ENCODE results near the gene ZNF445.

- TF ChIP-seq CTCF (IDR thresholded peaks at IDR 0.05; ENCODE audit: low read depth, low read length, missing input control) (no peak), TAF1 (conservative IDR thresholded peaks at IDR 0.05) (no peak), YY1 (IDR thresholded peaks at IDR 0.05) (no peak), RXRA (IDR thresholded peaks at IDR 0.05) (no peak), NR2F2 (IDR thresholded peaks at IDR 0.05) (no peak), FOXA1 (IDR thresholded peaks at IDR 0.05) (no peak), JUND (IDR thresholded peaks at IDR 0.05) (no peak), SP1 (IDR thresholded peaks at IDR 0.05) (no peak), GABPA (IDR thresholded peaks at IDR 0.05 in 1 of 2, conservative IDR thresholded peaks at IDR 0.05 in 1 of 2) (no peak)
- TF ChIP-seq, protein P1, sequence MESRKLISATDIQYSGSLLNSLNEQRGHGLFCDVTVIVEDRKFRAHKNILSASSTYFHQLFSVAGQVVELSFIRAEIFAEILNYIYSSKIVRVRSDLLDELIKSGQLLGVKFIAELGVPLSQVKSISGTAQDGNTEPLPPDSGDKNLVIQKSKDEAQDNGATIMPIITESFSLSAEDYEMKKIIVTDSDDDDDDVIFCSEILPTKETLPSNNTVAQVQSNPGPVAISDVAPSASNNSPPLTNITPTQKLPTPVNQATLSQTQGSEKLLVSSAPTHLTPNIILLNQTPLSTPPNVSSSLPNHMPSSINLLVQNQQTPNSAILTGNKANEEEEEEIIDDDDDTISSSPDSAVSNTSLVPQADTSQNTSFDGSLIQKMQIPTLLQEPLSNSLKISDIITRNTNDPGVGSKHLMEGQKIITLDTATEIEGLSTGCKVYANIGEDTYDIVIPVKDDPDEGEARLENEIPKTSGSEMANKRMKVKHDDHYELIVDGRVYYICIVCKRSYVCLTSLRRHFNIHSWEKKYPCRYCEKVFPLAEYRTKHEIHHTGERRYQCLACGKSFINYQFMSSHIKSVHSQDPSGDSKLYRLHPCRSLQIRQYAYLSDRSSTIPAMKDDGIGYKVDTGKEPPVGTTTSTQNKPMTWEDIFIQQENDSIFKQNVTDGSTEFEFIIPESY (IDR thresholded peaks at IDR 0.05): no peak
- TF ChIP-seq, protein P2, sequence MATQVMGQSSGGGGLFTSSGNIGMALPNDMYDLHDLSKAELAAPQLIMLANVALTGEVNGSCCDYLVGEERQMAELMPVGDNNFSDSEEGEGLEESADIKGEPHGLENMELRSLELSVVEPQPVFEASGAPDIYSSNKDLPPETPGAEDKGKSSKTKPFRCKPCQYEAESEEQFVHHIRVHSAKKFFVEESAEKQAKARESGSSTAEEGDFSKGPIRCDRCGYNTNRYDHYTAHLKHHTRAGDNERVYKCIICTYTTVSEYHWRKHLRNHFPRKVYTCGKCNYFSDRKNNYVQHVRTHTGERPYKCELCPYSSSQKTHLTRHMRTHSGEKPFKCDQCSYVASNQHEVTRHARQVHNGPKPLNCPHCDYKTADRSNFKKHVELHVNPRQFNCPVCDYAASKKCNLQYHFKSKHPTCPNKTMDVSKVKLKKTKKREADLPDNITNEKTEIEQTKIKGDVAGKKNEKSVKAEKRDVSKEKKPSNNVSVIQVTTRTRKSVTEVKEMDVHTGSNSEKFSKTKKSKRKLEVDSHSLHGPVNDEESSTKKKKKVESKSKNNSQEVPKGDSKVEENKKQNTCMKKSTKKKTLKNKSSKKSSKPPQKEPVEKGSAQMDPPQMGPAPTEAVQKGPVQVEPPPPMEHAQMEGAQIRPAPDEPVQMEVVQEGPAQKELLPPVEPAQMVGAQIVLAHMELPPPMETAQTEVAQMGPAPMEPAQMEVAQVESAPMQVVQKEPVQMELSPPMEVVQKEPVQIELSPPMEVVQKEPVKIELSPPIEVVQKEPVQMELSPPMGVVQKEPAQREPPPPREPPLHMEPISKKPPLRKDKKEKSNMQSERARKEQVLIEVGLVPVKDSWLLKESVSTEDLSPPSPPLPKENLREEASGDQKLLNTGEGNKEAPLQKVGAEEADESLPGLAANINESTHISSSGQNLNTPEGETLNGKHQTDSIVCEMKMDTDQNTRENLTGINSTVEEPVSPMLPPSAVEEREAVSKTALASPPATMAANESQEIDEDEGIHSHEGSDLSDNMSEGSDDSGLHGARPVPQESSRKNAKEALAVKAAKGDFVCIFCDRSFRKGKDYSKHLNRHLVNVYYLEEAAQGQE (IDR thresholded peaks at IDR 0.05): no peak
- TF ChIP-seq, protein P3, sequence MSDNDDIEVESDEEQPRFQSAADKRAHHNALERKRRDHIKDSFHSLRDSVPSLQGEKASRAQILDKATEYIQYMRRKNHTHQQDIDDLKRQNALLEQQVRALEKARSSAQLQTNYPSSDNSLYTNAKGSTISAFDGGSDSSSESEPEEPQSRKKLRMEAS (IDR thresholded peaks at IDR 0.05): no peak
Measured at GRCh38 chr3:44429459-44429858, 48.0 kb downstream of the ZNF445 start.
